Transverse colon (tissue), 3 donors: Measurements from ENCODE around the gene TMEM44.

ENCODE experiments used
- CTCF ChIP-seq, 5 experiments: fragments of 200-600 bp in 3 of 5; fragments of 450-650 bp in 2 of 5; sonication (generic) in 3 of 5; IDR thresholded peaks; 1 replicate in 2 of 5; 2 replicates in 3 of 5; pipeline ENCODE4 v1.5.1; 2016 to 2017; ENCODE audit warnings: antibody characterized with exemption in 5 of 5, inconsistent platforms in 3 of 5, mild to moderate bottlenecking in 2 of 5, moderate library complexity in 1 of 5
- POLR2A ChIP-seq: fragments of 450-650 bp; IDR thresholded peaks from one replicate; pipeline ENCODE4 v1.6.1; 2016; ENCODE audit warnings: antibody characterized with exemption, mild to moderate bottlenecking, moderate library complexity

DNA sequence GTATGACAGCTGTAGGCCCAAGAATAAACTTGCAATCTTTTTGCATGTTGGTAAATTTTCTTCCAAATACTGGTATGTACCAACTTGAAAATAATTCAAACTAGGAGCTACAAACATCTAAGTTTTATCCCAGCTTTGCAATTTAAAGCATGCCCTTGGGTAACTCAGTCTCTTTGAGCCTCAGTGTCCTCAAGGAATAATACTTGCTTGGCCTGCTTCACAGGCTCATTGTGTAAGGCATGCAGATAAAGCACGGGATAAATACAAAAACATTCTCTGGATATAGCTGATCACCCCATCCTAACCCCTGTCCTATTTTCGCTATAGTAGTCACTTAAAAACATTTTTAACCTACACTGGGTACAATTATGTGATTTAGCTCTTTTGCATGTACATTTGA, 9.6 kb upstream of the TMEM44 start:
- TF ChIP-seq CTCF (IDR thresholded peaks at IDR 0.05), result no peak
- no peak for TF ChIP-seq POLR2A
